Measurements from ENCODE around the gene AGTPBP1.
"Not testable (repeated sequence)": the region's sequence is repeated elsewhere in the genome, so short reads cannot be mapped to it uniquely, and the experiment has no call there.

Gene AGTPBP1

DNA sequence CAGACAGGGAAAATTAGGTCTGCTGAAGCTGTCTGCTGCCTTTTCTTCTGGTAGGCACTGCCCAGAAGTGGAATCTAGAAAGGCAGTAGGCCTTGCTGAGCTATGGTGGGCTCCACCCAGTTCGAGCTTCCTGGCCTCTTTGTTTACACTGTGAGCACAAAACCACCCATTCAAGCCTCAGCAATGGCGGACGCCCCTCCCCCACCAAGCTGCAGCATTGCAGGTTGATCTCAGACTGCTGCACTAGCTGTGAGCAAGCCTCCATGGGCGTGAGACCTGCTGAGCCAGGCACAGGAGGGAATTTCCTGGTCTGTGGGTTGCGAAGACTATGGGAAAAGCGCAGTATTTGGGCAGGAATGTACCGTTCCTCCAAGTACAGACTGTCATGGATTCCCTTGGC, 18.5 kb downstream of the AGTPBP1 start:
- no peak for DNase-seq (ENCODE audit: low read depth in 2 of 2)

DNA sequence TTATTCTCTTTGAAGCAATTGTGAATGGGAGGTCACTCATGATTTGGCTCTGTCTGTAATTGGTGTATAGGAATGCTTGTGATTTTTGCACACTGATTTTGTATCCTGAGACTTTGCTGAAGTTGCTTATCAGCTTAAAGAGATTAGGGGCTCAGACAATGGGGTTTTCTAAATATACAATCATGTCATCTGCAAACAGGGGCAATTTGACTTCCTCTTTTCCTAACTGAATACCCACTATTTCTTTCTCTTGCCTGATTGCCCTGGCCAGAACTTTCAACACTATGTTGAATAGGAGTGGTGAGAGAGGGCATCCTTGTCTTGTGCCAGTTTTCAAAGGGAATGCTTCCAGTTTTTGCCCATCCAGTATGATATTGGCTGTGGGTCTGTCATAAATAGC, 22.3 kb downstream of the AGTPBP1 start:
- not testable (repeated sequence) for DNase-seq (ENCODE audit: low read depth in 2 of 2)

DNA sequence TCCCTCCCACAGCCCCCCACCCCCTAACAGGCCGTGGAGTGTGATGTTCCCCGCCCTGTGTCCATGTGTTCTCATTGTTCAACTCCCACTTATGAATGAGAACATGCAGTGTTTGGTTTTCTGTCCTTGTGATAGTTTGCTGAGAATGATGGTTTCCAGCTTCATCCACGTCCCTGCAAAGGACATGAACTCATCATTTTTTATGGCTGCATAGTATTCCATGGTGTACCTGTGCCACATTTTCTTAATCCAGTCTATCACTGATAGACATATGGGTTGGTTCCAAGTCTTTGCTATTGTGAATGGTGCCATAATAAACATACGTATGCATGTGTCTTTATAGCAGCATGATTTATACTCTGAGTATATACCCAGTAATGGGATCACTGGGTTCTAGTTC, 23.9 kb downstream of the AGTPBP1 start:
- DNase-seq (ENCODE audit: low read depth in 2 of 2) = not testable (repeated sequence)

DNA sequence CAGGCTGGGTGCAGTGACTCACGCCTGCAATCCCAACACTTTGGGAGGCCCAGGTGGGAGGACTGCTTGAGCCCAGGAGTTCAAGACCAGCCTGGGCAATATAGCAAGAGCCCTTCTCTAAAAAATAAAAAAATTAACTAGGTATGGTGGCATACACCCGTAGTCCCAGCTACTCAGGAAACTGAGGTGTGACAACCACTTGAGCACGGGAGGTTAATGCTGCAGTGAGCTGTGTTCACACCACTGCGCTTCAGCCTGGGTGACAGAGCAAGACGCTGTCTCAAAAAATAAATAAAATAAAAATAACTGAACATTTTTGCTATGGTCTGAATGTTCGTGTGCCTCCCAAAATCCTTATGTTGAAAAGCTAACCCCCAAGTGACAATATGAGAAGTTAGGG, 24.5 kb downstream of the AGTPBP1 start:
- no peak for DNase-seq (ENCODE audit: low read depth in 2 of 2)

DNA sequence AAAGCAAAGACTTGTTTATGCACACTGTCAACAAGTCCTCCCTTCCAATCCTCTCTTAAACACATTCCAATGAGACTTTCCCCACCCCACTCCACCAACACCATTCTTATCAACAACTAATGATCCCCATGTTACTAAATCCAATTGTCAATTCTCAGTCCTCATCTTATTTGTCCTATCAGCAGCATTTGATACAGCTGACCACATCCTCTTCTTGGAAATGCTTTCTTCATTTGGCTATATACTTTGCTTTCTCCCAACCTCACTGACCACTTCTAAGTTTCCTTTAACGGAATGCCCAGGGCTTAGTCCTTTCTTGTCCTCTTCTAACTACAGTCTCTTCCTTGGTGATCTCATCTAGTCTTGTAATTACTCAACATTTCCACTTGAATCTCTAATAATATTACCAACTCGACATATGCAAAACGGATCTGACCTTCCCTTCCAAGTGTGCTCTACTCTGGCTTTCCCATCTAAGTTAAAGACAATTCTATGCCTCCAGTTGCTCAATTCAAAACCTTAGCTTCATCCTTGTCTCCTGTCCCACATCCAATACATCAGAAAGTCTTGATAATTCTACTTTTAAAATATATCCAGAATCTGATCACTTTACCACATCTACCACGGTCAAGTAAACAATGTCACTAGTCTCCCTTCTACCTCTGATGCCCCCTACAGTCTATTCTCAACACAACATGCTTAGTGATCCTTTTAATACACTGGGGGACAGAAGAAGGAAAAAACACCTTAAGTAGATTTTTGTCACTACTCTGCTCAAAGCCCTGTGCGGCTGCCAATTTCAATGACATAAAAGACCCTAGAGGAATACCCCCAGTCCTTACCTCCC, 25.5 kb downstream of the AGTPBP1 start:
- no peak for DNase-seq (ENCODE audit: low read depth in 2 of 2)

DNA sequence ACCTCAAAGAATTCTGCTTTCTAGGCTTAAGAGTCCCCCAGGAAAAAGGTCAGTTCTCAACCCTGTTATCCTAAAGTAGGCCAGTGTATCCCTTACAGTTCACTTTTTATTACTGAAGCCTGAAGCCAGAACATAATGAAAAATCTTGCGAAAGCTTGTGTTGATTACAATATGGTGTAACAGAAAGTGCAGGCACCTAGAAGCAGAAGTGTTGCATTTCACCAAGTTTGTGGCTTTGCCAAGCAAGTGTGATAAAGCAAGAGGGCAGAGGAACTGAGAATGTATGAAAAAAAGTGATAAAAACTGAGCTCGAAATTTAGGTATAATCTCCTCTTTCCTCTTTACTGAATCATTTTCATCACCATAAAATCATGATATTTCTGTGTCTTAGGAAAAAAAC, 26.2 kb downstream of the AGTPBP1 start:
- DNase-seq (ENCODE audit: low read depth in 2 of 2) = no peak

DNA sequence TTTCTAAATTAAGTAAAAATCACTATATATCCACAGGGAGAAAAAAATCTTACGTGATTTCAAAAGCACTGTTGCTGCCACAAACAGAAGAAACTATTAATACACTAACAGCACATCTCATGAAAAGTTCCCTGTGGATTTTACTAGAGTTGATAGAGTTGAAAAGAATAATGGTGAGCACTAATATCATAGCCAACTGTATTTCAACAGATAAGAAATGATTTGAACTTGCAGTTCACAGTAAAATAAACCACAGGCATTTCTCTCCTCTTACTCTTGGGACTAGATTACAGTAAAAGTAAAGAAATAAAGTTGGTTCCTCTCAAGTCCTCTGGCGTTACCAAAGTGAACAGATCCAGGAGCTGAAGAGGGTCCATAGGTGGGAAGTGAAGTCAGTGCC, 27.9 kb downstream of the AGTPBP1 start:
- DNase-seq (ENCODE audit: low read depth in 2 of 2) = no peak

DNA sequence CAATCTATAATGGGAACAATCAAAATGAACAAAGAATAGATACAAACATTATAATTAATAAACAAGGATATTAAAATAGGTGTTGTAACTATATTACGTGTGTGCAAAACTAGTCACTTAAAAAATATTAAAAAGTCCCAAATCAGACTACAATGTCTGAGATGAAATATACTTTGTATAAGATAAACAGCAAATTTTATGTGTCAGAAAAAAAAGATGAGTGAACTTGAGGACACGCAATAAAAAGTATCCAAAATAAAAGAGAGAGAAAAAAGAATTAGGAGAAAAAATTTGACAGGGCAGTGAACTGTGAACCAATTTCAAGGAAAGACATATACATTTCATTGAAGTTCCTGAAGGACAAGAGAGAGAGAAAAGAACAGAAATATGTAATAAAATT, 37.0 kb downstream of the AGTPBP1 start:
- no peak for DNase-seq (ENCODE audit: low read depth in 2 of 2)

DNA sequence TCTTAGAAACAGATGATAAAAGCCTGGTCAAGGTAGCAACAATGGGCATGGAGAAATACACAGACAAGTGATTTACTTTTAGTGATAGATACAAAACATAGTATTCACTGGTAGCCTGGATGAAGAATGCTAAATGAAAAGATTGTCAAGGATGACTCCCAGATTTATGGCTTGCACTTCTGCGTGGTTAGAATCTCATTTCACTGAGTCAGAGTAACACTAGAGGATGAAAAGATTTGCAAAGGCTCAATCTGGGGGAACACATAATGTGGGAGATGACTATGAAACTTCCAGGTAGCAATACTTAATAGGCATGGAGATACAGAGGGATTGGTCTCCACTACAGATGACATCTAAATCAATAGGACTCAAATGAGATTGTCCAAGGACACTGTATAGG, 38.4 kb downstream of the AGTPBP1 start:
- no peak for DNase-seq (ENCODE audit: low read depth in 2 of 2)

DNA sequence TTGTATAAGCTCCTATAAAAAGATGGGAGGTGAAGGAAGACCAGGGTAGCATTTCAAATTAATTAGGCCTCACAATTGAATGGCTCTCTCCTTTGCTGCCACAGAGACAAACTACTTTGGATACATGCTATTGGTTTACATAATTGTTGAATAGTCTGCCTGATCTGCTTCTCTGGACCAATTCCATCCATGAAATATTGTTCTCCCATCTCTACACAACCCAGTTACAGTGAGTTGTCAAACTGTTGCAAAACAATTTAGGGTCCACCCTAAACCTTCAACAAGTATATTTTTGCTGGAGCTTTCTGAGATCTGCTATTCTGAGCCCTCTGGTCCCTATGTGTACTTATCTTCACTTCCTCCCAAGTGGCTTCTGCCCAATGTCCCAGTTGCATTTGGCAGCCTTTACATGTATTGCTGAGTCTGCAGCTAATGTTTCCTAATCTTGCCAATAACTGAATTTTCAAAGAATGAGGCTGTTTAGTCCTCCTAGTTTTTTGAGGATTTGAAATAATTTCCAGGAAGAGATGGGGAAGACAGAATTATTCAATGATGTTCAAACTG, 38.9 kb downstream of the AGTPBP1 start:
- DNase-seq (ENCODE audit: low read depth in 2 of 2) = no peak

DNA sequence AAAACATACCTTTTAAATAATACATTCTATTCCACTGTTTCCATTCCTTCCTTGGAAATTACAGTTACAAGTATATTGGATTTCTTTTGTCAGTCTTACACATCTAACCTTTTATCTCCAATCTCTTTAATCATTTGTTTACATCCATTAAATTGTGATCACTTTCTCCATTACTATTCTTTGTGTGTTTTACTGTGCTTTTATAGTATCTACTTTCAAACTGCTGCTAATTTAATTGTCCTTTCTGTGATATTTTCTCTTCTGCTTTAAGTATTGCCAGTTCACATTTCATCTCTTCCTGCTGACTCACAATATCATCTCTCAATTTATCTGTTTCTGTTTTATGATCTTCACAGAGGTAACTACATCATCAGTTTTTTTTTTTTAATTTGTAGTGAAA, 39.6 kb downstream of the AGTPBP1 start:
- no peak for DNase-seq (ENCODE audit: low read depth in 2 of 2)

DNA sequence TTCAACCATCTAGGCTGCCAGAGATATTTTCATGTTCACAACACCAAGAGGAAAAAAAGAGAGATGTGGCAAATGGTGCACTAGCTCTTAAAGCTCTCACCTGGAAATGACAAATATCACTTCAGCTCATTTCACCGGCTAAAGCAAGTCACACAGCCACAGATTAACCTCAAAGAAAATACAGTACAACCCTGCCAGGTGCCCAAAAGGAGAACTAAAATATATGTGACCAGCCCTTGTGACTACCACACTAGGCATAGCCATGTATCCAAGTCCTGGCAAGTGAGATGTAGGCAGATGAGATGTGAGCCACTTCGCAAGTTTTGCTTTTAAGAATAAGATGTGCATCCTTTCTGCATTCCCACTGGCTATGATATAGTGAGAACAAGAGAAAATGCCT, 41.4 kb downstream of the AGTPBP1 start:
- DNase-seq (ENCODE audit: low read depth in 2 of 2) = no peak

DNA sequence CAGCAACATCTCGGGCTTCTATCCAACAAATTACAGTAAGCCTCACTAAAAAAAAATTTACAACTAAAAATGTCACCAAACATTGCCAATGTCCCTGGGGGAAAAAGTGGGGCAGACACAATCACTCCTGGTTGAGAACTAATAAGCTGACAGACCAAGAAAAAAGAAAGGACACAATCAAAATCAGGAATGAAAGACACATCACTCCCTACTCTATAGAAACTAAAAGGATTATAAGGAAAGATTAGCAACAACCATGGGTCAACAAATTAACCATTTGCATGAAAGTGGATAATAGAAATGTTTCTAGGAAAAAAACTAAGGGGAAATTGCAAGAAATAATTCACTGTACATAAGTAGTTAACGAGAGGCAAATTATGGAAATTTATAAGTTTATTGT, 53.4 kb downstream of the AGTPBP1 start:
- DNase-seq (ENCODE audit: low read depth in 2 of 2) = no peak

DNA sequence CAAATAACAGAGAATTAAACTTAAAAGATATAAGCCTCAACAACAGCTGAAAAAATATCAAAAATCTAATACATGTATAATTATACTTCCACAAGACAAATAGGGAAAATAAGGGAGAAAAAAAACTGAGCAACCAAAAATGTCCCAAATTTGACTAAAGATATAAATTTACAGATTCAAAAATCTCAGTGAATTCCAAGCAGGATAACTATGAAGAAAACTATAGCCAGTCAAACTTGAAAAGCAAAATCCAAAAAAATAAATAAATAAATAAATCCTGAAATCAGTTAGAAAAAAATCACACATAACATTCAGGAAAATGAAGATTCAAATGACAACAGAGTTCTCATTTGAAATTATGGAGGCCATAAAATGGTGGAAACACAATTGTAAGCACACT, 56.7 kb downstream of the AGTPBP1 start:
- no peak for DNase-seq (ENCODE audit: low read depth in 2 of 2)

DNA sequence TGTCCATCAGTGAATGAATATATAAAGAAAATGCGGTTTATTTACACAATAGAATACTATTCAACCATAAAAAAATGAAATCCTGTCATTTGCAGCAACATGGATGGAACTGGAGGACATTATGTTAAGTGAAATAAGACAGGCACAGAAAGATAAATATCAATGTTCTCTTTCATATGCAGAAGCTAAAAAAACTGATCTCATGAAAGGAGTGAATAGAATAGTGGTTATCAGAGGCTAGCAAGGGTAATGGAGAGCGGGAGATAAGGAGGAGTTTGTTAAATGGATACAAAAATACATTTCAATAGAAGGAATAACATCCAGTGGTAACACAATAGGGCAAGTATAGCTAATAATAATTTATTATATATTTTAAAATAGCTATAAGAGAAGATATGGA, 65.0 kb downstream of the AGTPBP1 start:
- DNase-seq (ENCODE audit: low read depth in 2 of 2) = no peak

DNA sequence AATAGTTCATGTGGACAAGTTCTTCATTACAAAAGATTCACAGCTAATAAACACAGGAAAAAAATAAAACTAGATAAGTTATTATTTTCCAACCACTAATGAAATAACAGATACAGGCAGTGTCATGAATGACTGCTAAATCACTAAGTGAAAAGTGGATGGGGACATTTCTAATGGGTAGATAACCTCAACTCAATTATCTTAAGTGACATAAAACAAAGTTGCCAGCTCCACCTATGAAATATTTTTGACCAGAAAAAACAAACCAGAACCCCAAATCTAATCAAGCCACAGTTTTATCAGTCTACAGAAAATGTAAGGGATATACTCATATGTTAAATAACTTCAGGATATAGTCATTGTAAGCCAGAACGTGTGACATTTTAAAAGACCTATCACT, 74.4 kb downstream of the AGTPBP1 start:
- no peak for DNase-seq (ENCODE audit: low read depth in 2 of 2)

DNA sequence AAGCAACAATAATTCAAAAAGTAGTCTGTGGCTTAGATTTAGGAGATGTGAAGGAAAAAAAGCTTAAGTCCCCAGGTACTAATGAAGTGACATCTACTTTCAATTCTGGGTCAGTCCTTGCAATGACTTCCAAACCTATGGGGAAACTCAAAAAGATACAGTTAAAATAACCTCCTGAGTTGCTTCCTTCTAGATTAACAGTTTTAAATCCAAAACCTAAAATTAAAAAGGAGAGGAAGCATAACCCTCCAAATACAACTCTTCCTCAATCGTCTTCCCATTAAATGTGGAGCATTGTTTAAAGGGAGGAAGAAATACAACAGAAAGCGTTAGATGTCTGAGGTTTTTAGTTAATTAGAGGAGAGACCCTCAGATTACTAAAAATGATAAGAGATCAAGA, 75.7 kb downstream of the AGTPBP1 start:
- no peak for DNase-seq (ENCODE audit: low read depth in 2 of 2)

DNA sequence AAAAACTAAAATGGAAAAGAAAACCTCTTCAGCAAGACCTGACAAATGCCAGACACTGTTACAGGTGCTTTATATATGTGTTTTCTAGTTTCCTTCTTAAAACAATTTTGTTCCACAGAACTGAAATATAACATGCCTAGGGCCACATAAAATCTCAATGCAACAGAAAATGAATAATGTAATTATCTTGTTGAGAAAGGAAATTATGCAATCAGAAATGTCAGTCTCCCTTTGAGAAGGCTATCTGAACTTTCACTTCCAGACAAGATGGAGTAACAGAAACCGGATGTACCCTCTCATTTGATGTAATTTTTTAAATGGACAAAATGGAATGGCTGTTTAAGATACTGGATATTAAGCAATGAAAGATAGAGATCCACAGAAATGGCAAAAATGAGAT, 79.2 kb downstream of the AGTPBP1 start:
- no peak for DNase-seq (ENCODE audit: low read depth in 2 of 2)

DNA sequence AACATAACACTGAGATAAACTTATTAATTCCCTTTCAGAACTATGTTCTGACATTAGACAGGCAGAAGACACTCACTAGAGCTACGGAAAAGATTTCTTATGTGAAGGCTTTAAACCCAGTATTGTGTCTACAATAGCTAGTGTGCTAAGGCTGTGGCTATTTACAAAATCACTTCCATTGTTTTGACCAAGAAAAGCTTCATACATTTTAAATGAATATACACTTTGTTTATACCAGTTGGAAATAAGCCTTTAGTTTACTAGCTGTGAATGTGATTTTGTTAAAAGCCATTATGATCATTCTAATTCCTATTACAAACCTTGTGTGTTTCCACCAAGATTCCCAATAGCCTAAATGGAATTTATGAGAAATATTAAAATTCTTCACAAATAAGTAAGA, 83.0 kb downstream of the AGTPBP1 start:
- DNase-seq (ENCODE audit: low read depth in 2 of 2) = no peak

DNA sequence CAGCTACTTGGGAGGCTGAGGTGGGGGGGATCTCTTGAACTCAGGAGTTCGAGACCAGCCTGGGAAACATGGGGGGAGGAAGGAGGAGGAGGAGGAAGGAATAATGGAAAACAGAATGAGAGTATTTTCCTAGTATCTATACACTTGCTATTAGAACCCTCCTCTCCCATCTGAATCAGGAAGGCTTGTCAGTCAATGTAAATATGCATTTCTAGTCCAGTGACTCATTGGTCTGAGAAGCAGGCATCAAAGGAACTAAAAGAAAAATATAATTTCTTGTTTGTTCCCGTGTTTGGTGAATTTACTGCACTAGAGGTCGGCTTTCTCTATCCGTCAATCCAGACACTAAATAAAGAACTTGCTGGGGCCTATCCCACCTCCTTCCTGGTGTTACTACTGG, 88.6 kb downstream of the AGTPBP1 start:
- no peak for DNase-seq (ENCODE audit: low read depth in 2 of 2)

DNA sequence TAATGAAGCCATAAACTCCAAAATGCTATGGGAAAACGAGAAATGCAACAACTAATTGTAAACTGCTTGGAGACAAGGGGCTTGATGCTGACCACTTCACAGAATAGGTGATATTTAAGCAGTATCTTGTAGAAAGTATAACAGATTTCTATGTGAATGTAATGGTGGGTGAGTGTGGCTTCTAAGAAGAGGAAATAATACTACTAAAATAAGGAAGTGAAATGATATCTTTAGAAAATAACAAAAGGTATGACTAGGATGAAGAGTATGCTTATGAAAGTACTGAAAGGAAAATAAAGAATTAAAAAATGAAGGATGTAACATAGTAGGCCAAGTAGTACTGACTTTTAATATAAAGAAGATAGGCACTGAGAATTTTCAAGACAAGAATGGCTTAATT, 94.2 kb downstream of the AGTPBP1 start:
- no peak for DNase-seq (ENCODE audit: low read depth in 2 of 2)

DNA sequence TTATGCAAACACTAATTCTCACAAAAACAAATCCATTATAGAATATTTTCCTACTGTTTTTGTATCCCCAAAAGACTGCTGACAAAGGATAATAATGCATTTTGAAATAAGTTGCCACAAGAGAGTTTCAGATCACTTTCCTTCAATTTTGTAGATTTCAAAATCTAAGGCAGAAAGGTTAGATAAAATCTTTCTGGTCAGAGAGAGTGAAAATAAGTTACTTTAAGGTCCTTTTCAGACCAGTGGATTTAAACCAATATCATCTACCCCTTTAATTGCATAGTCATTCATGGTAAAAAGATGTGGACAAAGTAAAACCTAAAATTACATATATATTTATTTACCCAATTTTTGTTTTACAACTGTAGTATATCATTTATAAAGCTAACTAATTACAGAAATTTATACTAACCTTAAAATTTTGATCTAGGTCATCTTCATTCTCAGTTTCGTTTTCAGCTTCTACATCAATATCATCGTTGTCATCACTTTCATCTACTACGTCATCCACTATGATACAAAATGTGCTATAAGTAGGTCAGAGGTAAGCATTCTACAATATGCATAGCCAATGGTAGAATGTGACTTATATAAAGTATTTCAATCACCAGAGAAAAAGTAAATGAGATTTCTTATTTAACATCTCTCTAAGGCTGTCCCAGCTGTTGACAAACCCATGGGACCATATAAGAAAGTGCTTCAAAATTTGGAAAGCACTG, 95.7 kb downstream of the AGTPBP1 start:
- DNase-seq (ENCODE audit: low read depth in 2 of 2) = no peak

DNA sequence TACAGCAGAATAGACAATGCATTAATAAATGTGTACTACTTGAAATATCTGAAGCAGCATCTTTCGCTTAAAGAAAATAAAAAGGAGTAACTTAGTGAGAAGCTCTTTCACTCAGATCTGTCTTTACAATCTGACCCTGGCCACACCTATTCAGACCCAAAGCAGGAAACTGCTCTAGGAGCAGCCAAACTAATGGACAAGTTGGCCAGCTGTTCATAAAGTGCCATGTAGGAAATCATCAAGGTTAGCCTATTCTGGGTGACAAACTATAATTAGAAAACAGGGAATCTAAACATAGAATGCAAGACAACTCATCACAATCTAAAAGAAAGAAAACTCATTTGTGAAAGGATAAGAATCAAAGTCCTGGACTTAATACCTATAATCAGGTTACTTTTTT, 101.3 kb downstream of the AGTPBP1 start:
- no peak for DNase-seq (ENCODE audit: low read depth in 2 of 2)
